HG03378 (cell line): Measurements from ENCODE around the gene SYT11.
"Not testable (repeated sequence)": the region's sequence is repeated elsewhere in the genome, so short reads cannot be mapped to it uniquely, and the experiment has no call there.

Experiments
- ATAC-seq: cut with Tn5 transposase; IDR thresholded peaks from one replicate; pipeline ENCODE4 v1.9.1; 2021; ENCODE audit warnings: mild to moderate bottlenecking, moderate library complexity; ENCODE audit not compliant: unreplicated experiment

SYT11 gene

DNA sequence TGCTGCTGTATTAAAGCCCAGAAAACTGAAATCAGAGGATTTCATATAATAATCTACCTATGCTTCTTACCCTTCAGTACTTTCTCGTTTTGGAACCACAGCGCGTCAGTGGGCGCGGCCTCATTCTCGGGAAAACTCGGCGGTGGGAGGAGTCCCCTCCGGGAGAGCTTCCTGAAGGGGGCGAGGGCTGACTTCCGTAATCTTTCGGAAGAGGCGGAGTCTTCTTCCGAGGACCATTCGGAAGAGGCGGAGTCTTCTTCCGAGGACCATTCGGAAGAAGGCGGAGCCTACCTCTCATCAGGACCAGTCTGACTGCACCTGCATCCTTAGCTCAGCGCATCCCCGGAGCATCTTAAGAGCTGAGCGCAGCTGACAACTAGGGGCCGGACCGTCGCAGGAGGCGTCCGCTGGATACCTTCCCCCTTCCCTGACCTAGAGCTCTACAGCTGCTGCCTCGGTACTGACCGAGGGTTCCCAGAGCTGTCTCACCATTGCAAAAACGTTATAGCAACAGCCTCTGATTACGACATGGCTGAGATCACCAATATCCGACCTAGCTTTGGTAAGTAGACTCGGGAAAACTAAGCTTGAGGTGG, at the start of gene SYT11:
SYT11 (plus strand) TSS at position 334 of the 596 bp plus-strand sequence; CDS start at position 529, 195 bp downstream.
- peak; percentile 42 for ATAC-seq

- ATAC-seq = no peak
Observed at GRCh38 chr1:155812878-155813277, 46.5 kb upstream of the SYT11 start.

DNA sequence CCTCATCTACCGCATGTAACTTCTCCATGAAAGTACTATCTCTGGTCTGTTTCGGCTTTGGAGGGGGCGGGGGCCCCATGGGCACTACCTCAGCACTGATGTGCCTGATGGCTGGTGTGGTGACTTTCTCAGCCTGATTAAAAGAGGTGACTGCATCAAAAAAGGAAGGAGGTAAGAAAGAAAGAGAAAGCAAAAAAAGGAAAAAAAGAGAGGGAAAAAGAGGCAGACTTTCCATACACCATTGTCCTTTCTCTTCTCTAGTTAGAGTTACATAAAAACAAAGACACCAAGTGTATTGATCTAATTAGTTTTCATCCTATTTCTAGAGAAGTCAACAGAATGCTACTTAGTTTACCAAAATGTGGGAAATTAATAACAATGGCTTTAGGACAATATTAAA, 45.7 kb upstream of the SYT11 start:
- no peak for ATAC-seq

GRCh38 chr1:155816351-155816750, 43.0 kb upstream of the SYT11 start:
- ATAC-seq = no peak

- no peak for ATAC-seq
Observed at GRCh38 chr1:155827450-155827849, 31.9 kb upstream of the SYT11 start.

GRCh38 chr1:155831279-155831976, 27.9 kb upstream of the SYT11 start:
- no peak for ATAC-seq

GRCh38 chr1:155833665-155834295, 25.6 kb upstream of the SYT11 start:
- no peak for ATAC-seq

DNA sequence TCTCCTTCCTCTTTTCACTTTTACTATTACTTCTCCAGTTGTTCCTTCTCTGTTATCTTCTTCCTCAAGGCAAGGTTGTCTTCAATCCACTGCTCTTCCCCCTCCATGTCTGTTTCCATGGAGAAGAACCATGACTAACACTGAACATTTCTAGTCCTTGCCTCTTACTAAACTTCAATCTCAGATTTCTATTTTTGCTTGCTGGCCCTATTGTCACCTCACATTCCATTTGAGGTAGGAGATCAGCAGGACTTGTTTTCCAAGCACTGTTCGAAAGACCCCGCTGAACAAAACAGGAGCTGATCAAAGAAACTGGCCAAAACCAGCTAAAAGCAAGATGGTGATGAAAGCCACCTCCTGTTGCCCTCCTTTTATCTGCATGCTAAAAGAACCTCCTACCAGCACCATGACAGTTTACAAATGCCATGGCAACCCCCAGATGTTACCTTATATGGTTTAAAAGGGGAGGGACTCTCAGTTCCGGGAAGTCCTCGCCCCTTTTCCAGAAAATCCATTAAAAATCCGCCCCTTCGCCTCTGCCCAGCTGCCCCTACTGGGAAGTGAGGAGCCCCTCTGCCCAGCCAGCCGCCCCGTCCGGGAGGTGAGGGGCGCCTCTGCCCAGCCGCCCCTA, 25.0 kb upstream of the SYT11 start:
- ATAC-seq = no peak

DNA sequence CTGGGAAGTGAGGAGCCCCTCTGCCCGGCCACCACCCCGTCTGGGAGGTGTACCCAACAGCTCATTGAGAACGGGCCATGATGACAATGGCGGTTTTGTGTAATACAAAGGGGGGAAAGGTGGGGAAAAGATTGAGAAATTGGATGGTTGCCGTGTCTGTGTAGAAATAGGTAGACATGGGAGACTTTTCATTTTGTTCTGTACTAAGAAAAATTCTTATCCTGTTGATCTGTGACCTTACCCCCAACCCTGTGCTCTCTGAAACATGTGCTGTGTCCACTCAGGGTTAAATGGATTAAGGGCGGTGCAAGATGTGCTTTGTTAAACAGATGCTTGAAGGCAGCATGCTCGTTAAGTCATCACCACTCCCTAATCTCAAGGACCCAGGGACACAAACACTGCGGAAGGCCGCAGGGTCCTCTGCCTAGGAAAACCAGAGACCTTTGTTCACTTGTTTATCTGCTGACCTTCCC, 24.4 kb upstream of the SYT11 start:
- ATAC-seq = not testable (repeated sequence)

- ATAC-seq = no peak
Observed at GRCh38 chr1:155835548-155835947, 23.8 kb upstream of the SYT11 start.

GRCh38 chr1:155840386-155840785, 19.0 kb upstream of the SYT11 start:
- ATAC-seq = no peak

GRCh38 chr1:155844860-155845421, 14.4 kb upstream of the SYT11 start:
- ATAC-seq = no peak

- ATAC-seq = no peak
Observed at GRCh38 chr1:155847823-155848529, 11.4 kb upstream of the SYT11 start.

GRCh38 chr1:155850345-155850744, 9.0 kb upstream of the SYT11 start:
- ATAC-seq = no peak

DNA sequence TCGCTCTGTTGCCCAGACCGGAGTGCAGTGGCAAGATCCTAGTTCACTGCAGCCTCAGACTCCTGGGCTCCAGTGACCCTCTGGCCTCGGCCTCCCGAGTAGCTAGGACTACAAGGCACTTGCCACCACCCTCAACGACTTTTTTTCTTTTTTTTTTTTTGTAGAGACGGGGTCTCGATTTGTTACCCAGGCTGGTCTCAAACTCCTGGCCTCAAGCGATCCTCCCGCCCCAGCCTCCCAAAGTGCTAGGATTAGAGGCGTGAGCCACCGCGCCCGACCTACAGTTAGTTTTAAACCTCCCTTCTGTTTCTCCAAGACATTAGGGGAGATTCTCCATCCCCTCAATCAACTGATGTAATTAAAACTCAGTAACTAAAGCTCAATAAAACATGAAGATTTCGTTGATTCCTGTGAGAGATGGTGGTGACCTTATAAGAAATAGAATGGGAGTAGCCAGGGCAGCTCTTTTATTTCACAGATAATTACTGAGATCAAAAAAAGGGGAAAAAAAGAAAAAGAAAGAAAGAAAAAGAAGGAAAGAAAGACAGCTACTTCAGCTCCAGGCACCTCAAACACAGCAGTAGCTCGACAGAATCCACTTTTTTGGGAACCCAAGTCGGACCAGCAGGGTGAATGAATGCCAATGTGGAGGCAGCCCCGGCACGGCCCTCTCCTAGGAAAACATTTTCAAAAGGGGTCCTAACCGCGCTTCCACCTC, 3.0 kb upstream of the SYT11 start:
- ATAC-seq = no peak

DNA sequence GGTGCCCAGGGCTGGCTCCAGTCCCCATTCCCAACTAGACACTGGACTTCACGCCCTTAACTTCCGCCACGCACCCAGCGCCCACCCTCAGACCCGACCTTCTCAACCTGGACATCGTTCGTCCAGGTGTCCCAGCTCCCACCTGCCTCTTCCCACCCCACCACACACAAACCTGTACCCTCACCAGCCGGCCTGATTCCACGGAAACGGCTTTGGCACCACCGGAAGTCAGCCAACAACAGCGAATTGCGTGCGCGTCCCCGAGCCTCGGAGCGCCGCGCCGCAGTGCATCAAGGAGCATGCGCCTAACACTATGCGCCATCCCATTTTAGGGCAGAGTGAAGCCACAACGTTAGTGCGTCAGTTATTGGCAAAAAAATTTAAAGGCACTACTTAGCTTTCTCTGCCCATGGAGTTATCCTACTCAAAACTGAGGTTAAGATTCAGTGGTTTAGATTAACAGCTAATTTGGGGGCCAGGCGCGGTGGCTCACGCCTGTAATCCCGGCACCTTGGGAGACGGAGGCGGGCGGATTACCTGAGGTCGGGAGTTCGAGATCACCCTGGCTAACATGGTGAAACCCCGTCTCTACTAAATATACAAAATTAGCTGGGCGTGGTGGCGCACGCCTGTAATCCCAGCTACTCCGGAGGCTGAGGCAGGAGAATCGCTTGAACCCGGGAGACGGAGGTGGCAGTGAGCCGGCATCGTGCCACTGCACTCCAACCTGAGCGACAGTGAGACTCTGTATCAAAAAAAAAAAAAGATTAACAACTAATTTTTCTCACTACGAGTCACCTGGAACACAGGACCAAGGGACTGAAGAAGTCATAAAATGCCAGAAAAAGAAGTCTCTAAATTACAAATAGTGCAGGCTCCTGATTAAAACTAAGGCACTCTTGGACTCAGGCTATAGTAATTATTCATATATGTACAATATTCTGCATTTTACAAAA, 2.1 kb upstream of the SYT11 start, which contains the start of gene GON4L:
GON4L (minus strand) TSS at position 240 of the 956 bp plus-strand sequence. CDS start 3,434 bp downstream, outside the sequence.
- peak; percentile 49 for ATAC-seq

DNA sequence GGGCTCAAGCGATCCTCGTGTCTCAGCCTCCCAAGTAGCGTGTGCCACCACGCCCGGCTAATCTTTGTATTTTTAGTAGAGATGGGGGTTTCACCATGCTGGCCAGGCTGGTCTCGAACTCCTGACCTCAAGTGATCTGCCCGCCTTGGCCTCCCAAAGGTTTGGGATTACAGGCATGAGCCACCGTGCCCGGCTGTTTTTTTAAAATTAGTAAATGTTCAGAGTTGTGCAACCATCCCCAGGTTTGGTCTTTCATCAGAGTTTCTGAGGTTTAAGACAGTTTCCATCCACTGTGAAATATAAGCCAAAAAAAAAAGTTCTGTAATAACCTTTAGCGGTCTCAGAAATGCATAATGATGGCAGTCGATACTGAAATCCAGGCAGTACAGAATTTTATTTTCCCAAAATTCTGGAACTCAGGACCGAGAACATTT, 550 bp upstream of the SYT11 start:
- peak; percentile 4 for ATAC-seq
